ENCODE results near the gene CTPS2. TPM values are rescaled to one million over a fixed set of nuclear protein-coding genes. Genes with fewer than 3 reads are reported as not detected.

CTPS2 gene
- total and polyA plus RNA-seq, 2 donors from 2014 or later, result 5.9 to 13.7 TPM

DNA sequence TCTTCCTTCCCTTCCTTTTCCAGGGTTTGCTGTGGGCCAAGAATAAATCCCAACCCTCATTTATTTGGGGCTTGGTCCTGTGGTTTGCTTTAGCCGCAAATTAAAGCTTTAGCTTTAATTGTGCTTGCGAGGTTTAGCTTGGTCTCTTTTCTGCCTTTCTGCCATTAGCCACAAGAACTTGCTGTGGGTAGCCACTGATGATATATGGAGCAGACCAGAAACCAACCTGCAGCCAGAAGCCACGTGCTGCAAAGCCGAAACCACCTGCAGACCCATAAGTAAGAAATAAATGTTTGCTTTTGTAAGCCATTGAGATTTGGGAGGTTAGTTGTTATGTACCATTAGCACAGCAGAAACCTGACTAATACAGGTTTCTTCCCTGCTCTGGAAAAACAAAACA, 152.3 kb downstream of the CTPS2 start:
- intact Hi-C loops (cut with DNase I), result no loop called here
- no peak for TF ChIP-seq CTCF (IDR thresholded peaks at IDR 0.05; ENCODE audit: borderline replicate concordance, extremely low read depth, insufficient read depth)
- Histone ChIP-seq H3K27me3 (ENCODE audit: control insufficient read depth, insufficient read depth, low read length) (no peaks in the 10 kb centered on the region), H3K4me3 (ENCODE audit: low read length in 3 of 3) (no peak overlapping the region), H3K36me3 (ENCODE audit: control insufficient read depth in 2 of 3, insufficient read depth in 3 of 3, low read length in 3 of 3) (no peaks in the 10 kb centered on the region), H3K9me3 (ENCODE audit: control insufficient read depth in 2 of 3, insufficient read depth in 1 of 3, low read length in 3 of 3) (no peaks in the 10 kb centered on the region), H3K27ac (ENCODE audit: low read depth in 2 of 2, low read length in 2 of 2) (no peak overlapping the region), H3K4me1 (ENCODE audit: control insufficient read depth in 2 of 3, insufficient read depth in 2 of 3, low read depth in 1 of 3, low read length in 3 of 3) (no peaks in the 10 kb centered on the region), H3K9ac (ENCODE audit: low read length in 3 of 3) (no peak overlapping the region)
- FAIRE-seq, result no peak
- DNase-seq, result no peak

- no peaks in the 10 kb centered on the region for H3K9me3 ChIP-seq (ENCODE audit: control insufficient read depth in 2 of 3, insufficient read depth in 1 of 3, low read length in 3 of 3)
- no peak overlapping the region for H3K27ac ChIP-seq (ENCODE audit: low read depth in 2 of 2, low read length in 2 of 2)
- intact Hi-C loops (cut with DNase I), result no loop called here
- no peaks in the 10 kb centered on the region for H3K4me1 ChIP-seq (ENCODE audit: control insufficient read depth in 2 of 3, insufficient read depth in 2 of 3, low read depth in 1 of 3, low read length in 3 of 3)
- no peaks in the 10 kb centered on the region for H3K36me3 ChIP-seq (ENCODE audit: control insufficient read depth in 2 of 3, insufficient read depth in 3 of 3, low read length in 3 of 3)
- DNase-seq (peak in 1 of 5 donors; percentile 15), FAIRE-seq (no peak)
- no peak for TF ChIP-seq CTCF (IDR thresholded peaks at IDR 0.05; ENCODE audit: borderline replicate concordance, extremely low read depth, insufficient read depth)
- H3K4me3 ChIP-seq (ENCODE audit: low read length in 3 of 3), result no peak overlapping the region
- H3K27me3 ChIP-seq (ENCODE audit: control insufficient read depth, insufficient read depth, low read length), result no peaks in the 10 kb centered on the region
- no peak overlapping the region for H3K9ac ChIP-seq (ENCODE audit: low read length in 3 of 3)
These were observed 153.3 kb downstream of the CTPS2 start for GRCh38 chrX:16559206-16559619.

DNA sequence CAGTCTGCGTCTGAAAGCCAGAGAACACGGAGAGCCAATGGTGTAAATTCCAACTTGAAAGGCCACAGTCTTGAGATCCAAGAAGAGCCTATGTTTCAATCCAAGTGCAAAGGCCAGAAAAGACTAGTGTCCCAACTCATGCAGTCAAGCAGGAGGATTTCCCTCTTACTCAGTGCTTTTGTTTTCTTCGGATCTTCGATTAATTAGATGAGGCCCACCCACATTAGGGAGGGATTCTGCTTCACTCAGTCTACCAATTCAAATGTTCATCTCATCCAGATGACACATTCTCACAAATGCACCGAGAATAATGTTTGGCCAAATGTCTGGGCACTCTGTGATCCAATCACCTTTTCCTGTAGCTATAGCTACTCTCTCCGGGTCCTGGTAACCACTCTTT, 154.0 kb downstream of the CTPS2 start:
- Histone ChIP-seq H3K36me3 (ENCODE audit: control insufficient read depth in 2 of 3, insufficient read depth in 3 of 3, low read length in 3 of 3) (no peaks in the 10 kb centered on the region), H3K4me3 (ENCODE audit: low read length in 3 of 3) (no peak overlapping the region), H3K9me3 (ENCODE audit: control insufficient read depth in 2 of 3, insufficient read depth in 1 of 3, low read length in 3 of 3) (no peaks in the 10 kb centered on the region), H3K9ac (ENCODE audit: low read length in 3 of 3) (no peak overlapping the region), H3K4me1 (ENCODE audit: control insufficient read depth in 2 of 3, insufficient read depth in 2 of 3, low read depth in 1 of 3, low read length in 3 of 3) (no peaks in the 10 kb centered on the region), H3K27me3 (ENCODE audit: control insufficient read depth, insufficient read depth, low read length) (peaks cover 2% of the 10 kb centered on the region), H3K27ac (ENCODE audit: low read depth in 2 of 2, low read length in 2 of 2) (no peak overlapping the region)
- DNase-seq, result no peak
- FAIRE-seq, result no peak
- intact Hi-C loops (cut with DNase I), result no loop called here
- TF ChIP-seq CTCF (IDR thresholded peaks at IDR 0.05; ENCODE audit: borderline replicate concordance, extremely low read depth, insufficient read depth), result no peak

DNA sequence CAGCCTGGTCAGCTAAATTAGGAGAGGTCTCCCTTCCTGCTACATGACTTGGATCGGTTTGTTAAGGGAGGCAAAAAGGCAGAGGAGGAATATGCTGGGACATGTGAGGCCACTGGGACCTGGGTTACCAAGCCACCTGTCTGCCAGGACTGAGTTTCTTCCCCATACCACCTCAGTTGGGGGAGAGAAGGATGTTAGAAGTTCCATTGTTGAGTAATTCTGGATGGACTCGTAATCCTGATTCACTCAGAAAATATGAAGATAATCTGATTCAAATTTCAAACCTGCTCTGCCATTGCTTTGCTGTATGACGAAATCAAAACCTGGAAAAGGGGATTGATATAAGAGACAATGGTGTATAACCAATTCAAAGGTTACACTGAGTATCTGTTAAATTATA, 159.9 kb downstream of the CTPS2 start:
- Histone ChIP-seq H3K9me3 (ENCODE audit: control insufficient read depth in 2 of 3, insufficient read depth in 1 of 3, low read length in 3 of 3) (no peaks in the 10 kb centered on the region), H3K27me3 (ENCODE audit: control insufficient read depth, insufficient read depth, low read length) (peaks cover 2% of the 10 kb centered on the region), H3K9ac (ENCODE audit: low read length in 3 of 3) (no peak overlapping the region), H3K4me1 (ENCODE audit: control insufficient read depth in 2 of 3, insufficient read depth in 2 of 3, low read depth in 1 of 3, low read length in 3 of 3) (no peaks in the 10 kb centered on the region), H3K27ac (ENCODE audit: low read depth in 2 of 2, low read length in 2 of 2) (no peak overlapping the region), H3K4me3 (ENCODE audit: low read length in 3 of 3) (no peak overlapping the region), H3K36me3 (ENCODE audit: control insufficient read depth in 2 of 3, insufficient read depth in 3 of 3, low read length in 3 of 3) (no peaks in the 10 kb centered on the region)
- no peak for FAIRE-seq
- no peak for TF ChIP-seq CTCF (IDR thresholded peaks at IDR 0.05; ENCODE audit: borderline replicate concordance, extremely low read depth, insufficient read depth)
- intact Hi-C loops (cut with DNase I), result no loop called here
- DNase-seq, result no peak

Data from kidney (tissue), 14 donors.